Stromal cell of bone marrow (primary cell): ENCODE results near the gene PDE6A.

ENCODE experiments used
- DNase-seq: peaks from one replicate; pipeline ENCODE4 v3.0.0-alpha.2; 2012; ENCODE audit warnings: low read depth

PDE6A gene

GRCh38 chr5:149944666-149945065 is at the start of gene PDE6A:
Gene PDE6A, minus strand, starts transcription at chr5:149944793. Its CDS starts 120 bp downstream, at chr5:149944673.
- no peak for DNase-seq

GRCh38 chr5:149993471-149993870 is 48.9 kb upstream of the PDE6A start:
- no peak for DNase-seq

- peak; percentile 46 for DNase-seq
Measured at GRCh38 chr5:149990518-149991376, 46.2 kb upstream of the PDE6A start.

- DNase-seq: no peak
Measured at GRCh38 chr5:149988126-149988525, 43.5 kb upstream of the PDE6A start.

GRCh38 chr5:149982505-149982904 is 37.9 kb upstream of the PDE6A start:
- DNase-seq: no peak

- no peak for DNase-seq
Measured at GRCh38 chr5:149981206-149981605, 36.6 kb upstream of the PDE6A start.

- no peak for DNase-seq
Measured at GRCh38 chr5:149979896-149980295, 35.3 kb upstream of the PDE6A start.

- no peak for DNase-seq
Measured at GRCh38 chr5:149975409-149975808, 30.8 kb upstream of the PDE6A start.

- no peak for DNase-seq
Measured at GRCh38 chr5:149969181-149969930, 24.8 kb upstream of the PDE6A start.

- DNase-seq: no peak
Measured at GRCh38 chr5:149966946-149967345, 22.4 kb upstream of the PDE6A start.

GRCh38 chr5:149963729-149964128 is 19.1 kb upstream of the PDE6A start:
- no peak for DNase-seq

GRCh38 chr5:149962601-149963300 is 18.2 kb upstream of the PDE6A start:
- no peak for DNase-seq

- DNase-seq: peak; percentile 38
Measured at GRCh38 chr5:149961957-149962409, 17.4 kb upstream of the PDE6A start.

GRCh38 chr5:149961186-149961685 is 16.6 kb upstream of the PDE6A start:
- DNase-seq: no peak

GRCh38 chr5:149960272-149961185 is 15.9 kb upstream of the PDE6A start, which contains the start of gene SLC26A2:
Gene SLC26A2, plus strand, starts transcription at chr5:149960758. Its CDS starts 16,895 bp downstream, at chr5:149977653.
- peak; percentile 97 for DNase-seq

GRCh38 chr5:149959406-149960236 is 15.0 kb upstream of the PDE6A start:
- DNase-seq: peak; percentile 75

GRCh38 chr5:149957855-149958254 is 13.3 kb upstream of the PDE6A start:
- no peak for DNase-seq

GRCh38 chr5:149956685-149957084 is 12.1 kb upstream of the PDE6A start:
- no peak for DNase-seq

- no peak for DNase-seq
Measured at GRCh38 chr5:149954798-149955197, 10.2 kb upstream of the PDE6A start.
